Activated naive CD8-positive, alpha-beta T cell (primary cell): ENCODE results near the gene RGS3.

Experiments used
- H3K27ac Mint-ChIP-seq: one replicate; pipeline ENCODE4 v1.8.0; 2021; ENCODE audit warnings: mixed read lengths
- H3K27me3 Mint-ChIP-seq: one replicate; pipeline ENCODE4 v1.8.0; 2021; ENCODE audit warnings: mixed read lengths
- H3K36me3 Mint-ChIP-seq: one replicate; pipeline ENCODE4 v1.8.0; 2021; ENCODE audit warnings: mixed read lengths
- H3K4me1 Mint-ChIP-seq: one replicate; pipeline ENCODE4 v1.8.0; 2021; ENCODE audit warnings: low read depth, mixed read lengths
- H3K4me3 Mint-ChIP-seq: one replicate; pipeline ENCODE4 v1.8.0; 2021; ENCODE audit warnings: mild to moderate bottlenecking, mixed read lengths
- H3K9me3 Mint-ChIP-seq: one replicate; pipeline ENCODE4 v1.8.0; 2021; ENCODE audit warnings: low read depth, mixed read lengths

The RGS3 gene

DNA sequence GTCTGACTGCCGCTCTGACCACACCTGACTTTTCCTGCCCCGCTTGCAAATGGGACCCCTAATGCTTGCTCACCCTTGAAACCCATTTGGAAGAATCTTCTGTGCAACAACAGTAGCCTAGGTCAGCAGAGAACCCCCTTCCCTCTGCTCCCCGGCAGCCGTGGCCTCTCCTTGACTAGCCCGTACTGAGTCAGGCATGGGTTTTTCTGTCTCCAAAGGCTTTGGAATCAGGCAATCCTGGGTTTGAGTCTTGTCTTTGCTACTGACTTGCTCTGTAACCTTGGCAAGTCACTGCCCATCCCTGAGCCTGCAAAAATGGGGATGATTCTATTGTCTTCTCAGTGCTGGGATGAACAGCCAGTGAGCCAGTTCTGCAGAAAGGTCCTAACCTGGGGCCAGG, 135.4 kb downstream of the RGS3 start:
- Mint-ChIP-seq H3K4me3 (no peak overlapping the region), H3K4me1 (peaks cover 4% of the 10 kb centered on the region), H3K9me3 (no peaks in the 10 kb centered on the region), H3K27me3 (no peaks in the 10 kb centered on the region), H3K27ac (peak overlapping the region; percentile 30), H3K36me3 (no peaks in the 10 kb centered on the region)

DNA sequence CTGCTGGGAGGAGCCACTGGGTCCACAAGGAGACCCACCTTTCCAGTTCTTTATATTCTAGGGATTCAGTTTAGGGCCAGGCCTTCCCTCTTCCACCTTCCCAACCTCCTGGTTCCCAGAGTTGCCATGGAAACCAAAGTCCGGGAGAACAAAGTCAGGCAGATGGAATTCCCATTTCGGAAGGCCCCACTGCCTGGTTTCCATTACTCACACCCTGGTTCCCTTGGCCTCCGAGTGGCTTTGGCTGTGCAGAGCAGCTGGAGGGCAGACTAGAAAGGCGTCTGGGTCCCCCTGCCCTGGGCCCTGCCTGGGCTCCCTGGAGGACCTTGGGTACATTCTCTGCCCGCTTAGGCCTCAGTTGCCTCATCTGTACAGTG, 136.1 kb downstream of the RGS3 start:
- no peaks in the 10 kb centered on the region for H3K36me3 Mint-ChIP-seq
- H3K9me3 Mint-ChIP-seq = no peaks in the 10 kb centered on the region
- H3K4me3 Mint-ChIP-seq = no peak overlapping the region
- H3K4me1 Mint-ChIP-seq = peaks cover 4% of the 10 kb centered on the region
- H3K27me3 Mint-ChIP-seq = no peaks in the 10 kb centered on the region
- H3K27ac Mint-ChIP-seq = no peak overlapping the region

- Mint-ChIP-seq H3K4me3 (no peak overlapping the region), H3K27me3 (no peaks in the 10 kb centered on the region), H3K9me3 (no peaks in the 10 kb centered on the region), H3K4me1 (peaks cover 4% of the 10 kb centered on the region), H3K27ac (no peak overlapping the region), H3K36me3 (no peaks in the 10 kb centered on the region)
Observed at GRCh38 chr9:113600023-113600823, 136.7 kb downstream of the RGS3 start.

GRCh38 chr9:113600871-113601614, 137.5 kb downstream of the RGS3 start:
- Mint-ChIP-seq H3K4me3 (no peak overlapping the region), H3K9me3 (no peaks in the 10 kb centered on the region), H3K4me1 (peaks cover 4% of the 10 kb centered on the region), H3K36me3 (no peaks in the 10 kb centered on the region), H3K27ac (no peak overlapping the region), H3K27me3 (no peaks in the 10 kb centered on the region)

DNA sequence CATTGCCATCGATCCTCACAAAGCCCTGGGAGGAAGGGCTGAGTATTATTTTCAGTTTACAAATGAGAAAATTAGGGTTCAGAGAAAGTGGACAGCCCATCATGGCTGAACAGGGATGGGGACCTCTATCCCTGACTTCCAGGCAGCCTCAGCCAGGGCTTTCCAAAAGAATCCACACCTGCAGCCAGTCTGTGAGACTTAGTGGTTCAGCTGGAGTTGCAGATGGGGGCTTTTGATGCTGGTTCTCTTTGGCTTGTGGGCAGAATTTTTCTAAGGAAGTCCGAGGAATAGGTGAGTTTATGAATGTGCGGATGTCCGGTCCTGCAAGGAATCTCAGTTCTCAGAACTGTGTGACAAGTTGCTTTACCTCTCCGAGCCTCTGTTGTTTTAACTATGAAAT, 138.1 kb downstream of the RGS3 start:
- H3K9me3 Mint-ChIP-seq = no peaks in the 10 kb centered on the region
- H3K4me1 Mint-ChIP-seq = peaks cover 4% of the 10 kb centered on the region
- H3K4me3 Mint-ChIP-seq = no peak overlapping the region
- no peaks in the 10 kb centered on the region for H3K36me3 Mint-ChIP-seq
- H3K27ac Mint-ChIP-seq = no peak overlapping the region
- no peaks in the 10 kb centered on the region for H3K27me3 Mint-ChIP-seq

GRCh38 chr9:113602126-113603047, 138.9 kb downstream of the RGS3 start:
- Mint-ChIP-seq H3K27me3 (no peaks in the 10 kb centered on the region), H3K27ac (no peak overlapping the region), H3K36me3 (no peaks in the 10 kb centered on the region), H3K4me3 (no peak overlapping the region), H3K4me1 (peaks cover 4% of the 10 kb centered on the region), H3K9me3 (no peaks in the 10 kb centered on the region)

GRCh38 chr9:113603048-113603375, 139.5 kb downstream of the RGS3 start:
- Mint-ChIP-seq H3K36me3 (no peaks in the 10 kb centered on the region), H3K9me3 (no peaks in the 10 kb centered on the region), H3K27ac (no peak overlapping the region), H3K4me3 (no peak overlapping the region), H3K4me1 (peaks cover 4% of the 10 kb centered on the region), H3K27me3 (no peaks in the 10 kb centered on the region)

DNA sequence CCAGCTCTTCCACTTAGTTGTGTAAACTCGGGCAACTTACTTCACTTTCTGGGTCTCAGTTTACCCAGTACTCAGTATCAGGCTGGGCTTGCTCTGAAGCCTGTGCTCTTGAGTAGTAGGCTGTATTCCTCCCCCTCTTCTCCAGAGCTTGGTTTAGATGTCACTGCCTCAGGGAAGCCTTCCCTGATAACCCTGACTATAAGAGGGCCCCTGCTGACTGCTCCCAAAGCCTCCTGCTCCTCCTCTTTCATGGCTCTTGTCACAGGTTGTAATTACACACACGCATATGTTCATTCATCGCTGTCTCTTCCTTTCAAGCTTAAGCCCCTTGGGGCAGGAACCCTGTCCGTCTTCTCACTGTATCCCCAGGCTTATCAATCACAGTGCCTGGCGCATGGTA, 140.2 kb downstream of the RGS3 start:
- Mint-ChIP-seq H3K9me3 (no peaks in the 10 kb centered on the region), H3K27ac (peak overlapping the region; percentile 17), H3K4me1 (peaks cover 4% of the 10 kb centered on the region), H3K36me3 (no peaks in the 10 kb centered on the region), H3K4me3 (no peak overlapping the region), H3K27me3 (no peaks in the 10 kb centered on the region)

DNA sequence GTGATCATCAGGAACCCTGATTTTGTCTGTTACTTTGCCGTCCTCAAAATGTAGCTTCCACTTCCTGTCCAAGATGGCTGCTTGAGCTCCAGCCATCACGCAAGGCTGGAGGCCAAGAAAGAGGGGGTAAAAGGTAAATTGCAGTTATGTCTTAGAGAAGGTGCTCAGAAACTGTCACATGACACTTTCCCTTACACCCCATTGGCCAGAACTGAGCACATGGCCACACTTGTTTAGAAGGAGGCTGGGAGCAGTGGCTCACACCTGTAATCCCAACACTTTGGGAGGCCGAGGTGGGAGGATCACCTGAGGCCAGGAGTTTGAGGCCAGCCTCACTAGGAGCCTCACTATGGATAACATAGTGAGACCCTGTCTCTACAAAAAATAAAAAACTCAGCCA, 140.9 kb downstream of the RGS3 start:
- no peaks in the 10 kb centered on the region for H3K36me3 Mint-ChIP-seq
- peaks cover 4% of the 10 kb centered on the region for H3K4me1 Mint-ChIP-seq
- H3K9me3 Mint-ChIP-seq = no peaks in the 10 kb centered on the region
- H3K4me3 Mint-ChIP-seq = no peak overlapping the region
- no peaks in the 10 kb centered on the region for H3K27me3 Mint-ChIP-seq
- H3K27ac Mint-ChIP-seq = no peak overlapping the region

- Mint-ChIP-seq H3K4me3 (no peak overlapping the region), H3K36me3 (no peaks in the 10 kb centered on the region), H3K4me1 (peaks cover 4% of the 10 kb centered on the region), H3K27ac (no peak overlapping the region), H3K27me3 (no peaks in the 10 kb centered on the region), H3K9me3 (no peaks in the 10 kb centered on the region)
Observed at GRCh38 chr9:113606510-113606909, 143.0 kb downstream of the RGS3 start.

DNA sequence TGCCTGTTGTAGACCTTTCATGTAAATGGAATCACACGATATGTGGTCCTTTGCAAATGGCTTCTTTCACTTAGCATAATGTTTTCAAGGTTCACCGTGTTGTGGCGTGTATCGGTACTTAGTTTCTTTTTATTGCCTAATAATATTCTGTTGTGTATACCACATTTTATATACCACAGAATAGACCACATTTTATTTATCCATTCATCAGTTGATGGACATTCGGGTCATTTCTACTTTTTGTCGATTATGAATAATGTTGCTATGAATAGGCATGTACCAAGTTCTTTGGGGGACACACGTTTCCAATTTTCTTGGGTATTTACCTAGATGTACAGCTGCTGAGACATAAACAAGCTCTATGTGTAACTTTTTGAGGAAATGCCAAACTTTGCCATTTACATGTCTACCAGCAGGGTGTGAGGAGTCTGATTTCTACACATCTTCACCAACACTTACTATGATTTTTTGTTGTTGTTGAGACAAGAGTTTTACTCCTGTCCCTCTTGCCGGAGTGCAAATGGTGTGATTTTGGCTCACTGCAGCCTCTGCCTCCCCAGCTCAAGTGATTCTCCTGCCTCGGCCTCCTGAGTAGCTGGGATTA, 144.7 kb downstream of the RGS3 start:
- H3K4me1 Mint-ChIP-seq = no peaks in the 10 kb centered on the region
- H3K9me3 Mint-ChIP-seq = no peaks in the 10 kb centered on the region

GRCh38 chr9:113609562-113610318, 146.2 kb downstream of the RGS3 start:
- H3K4me3 Mint-ChIP-seq = no peak overlapping the region
- no peaks in the 10 kb centered on the region for H3K27me3 Mint-ChIP-seq
- no peaks in the 10 kb centered on the region for H3K36me3 Mint-ChIP-seq
- no peaks in the 10 kb centered on the region for H3K4me1 Mint-ChIP-seq
- no peaks in the 10 kb centered on the region for H3K9me3 Mint-ChIP-seq
- peak overlapping the region; percentile 13 for H3K27ac Mint-ChIP-seq

More for the DNA sequence above, 144.7 kb downstream of the RGS3 start:
- Mint-ChIP-seq H3K27me3 (no peaks in the 10 kb centered on the region), H3K36me3 (no peaks in the 10 kb centered on the region), H3K27ac (no peak overlapping the region), H3K4me3 (no peak overlapping the region)

GRCh38 chr9:113611461-113612215, 148.1 kb downstream of the RGS3 start:
- no peak overlapping the region for H3K27ac Mint-ChIP-seq
- H3K4me1 Mint-ChIP-seq = peaks cover 6% of the 10 kb centered on the region
- H3K27me3 Mint-ChIP-seq = no peaks in the 10 kb centered on the region
- no peaks in the 10 kb centered on the region for H3K9me3 Mint-ChIP-seq
- H3K36me3 Mint-ChIP-seq = no peaks in the 10 kb centered on the region
- H3K4me3 Mint-ChIP-seq = no peak overlapping the region
